Prostate gland (tissue), 2 donors: ENCODE measurements around the gene YBX1. TPM values are rescaled to one million over a fixed set of nuclear protein-coding genes. Genes with fewer than 3 reads are reported as not detected.
"Not testable (repeated sequence)": the region's sequence is repeated elsewhere in the genome, so short reads cannot be mapped to it uniquely, and the experiment has no call there.

ENCODE experiments used
- DNase-seq: peaks from one replicate; pipeline ENCODE4 v3.0.0-alpha.2; 2019; ENCODE audit warnings: low spot score
- H3K27ac ChIP-seq, 2 donors: fragments of 200-600 bp; sonication (generic); 2 replicates each; pipeline ENCODE4 v1.5.1; 2017 to 2019
- H3K27me3 ChIP-seq: fragments of 200-600 bp; sonication (generic); replicated peaks from 2 replicates; pipeline ENCODE4 v1.5.1; 2019; ENCODE audit not compliant: insufficient read depth
- H3K36me3 ChIP-seq, 2 donors: fragments of 200-600 bp; sonication (generic); 1 replicate in 1 of 2; 2 replicates in 1 of 2; pipeline versions ENCODE4 v1.5.1 to v1.8.1; 2017 to 2019
- H3K4me1 ChIP-seq: fragments of 200-600 bp; sonication (generic); replicated peaks from 2 replicates; pipeline ENCODE4 v1.5.1; 2019
- H3K4me3 ChIP-seq, 2 donors: fragments of 200-600 bp; sonication (generic); 2 replicates each; pipeline ENCODE4 v1.5.1; 2017 to 2019
- H3K9me3 ChIP-seq: fragments of 200-600 bp; sonication (generic); 2 replicates; pipeline ENCODE4 v1.5.1; 2017
- POLR2A ChIP-seq: fragments of 450-650 bp; IDR thresholded peaks from one replicate; pipeline ENCODE4 v1.6.1; 2016; ENCODE audit warnings: antibody characterized with exemption, mild to moderate bottlenecking
- POLR2AphosphoS5 ChIP-seq: sonication (generic); formaldehyde crosslinking; IDR thresholded peaks from one replicate; pipeline ENCODE4 v1.6.1; 2017; ENCODE audit warnings: antibody characterized with exemption
- WGBS: methylation state at CpG from one replicate; pipeline ENCODE4 v1.1.5; 2018; 5-methylcytosine and 5-hydroxymethylcytosine counted together
- intact Hi-C: fragments of 100-400 bp; cut with DNase I; formaldehyde crosslinking; loops from one replicate; pipeline ENCODE4 v1.14.2; 2022
- total RNA-seq, 2 donors: library from RNA; depleted of rRNA; stranded (reverse); fragments of >200 nt; gene quantifications; one replicate each; pipeline ENCODE4 v1.1.0, GENCODE V29; 2016
- TF ChIP-seq, protein P1 (sequence below), 4 experiments: fragments of 200-600 bp in 2 of 4; fragments of 450-650 bp in 2 of 4; sonication (generic) in 2 of 4; IDR thresholded peaks; 1 replicate in 3 of 4; 2 replicates in 1 of 4; pipeline ENCODE4 v1.5.1; 2016 to 2019; ENCODE audit warnings: antibody characterized with exemption in 4 of 4, mild to moderate bottlenecking in 2 of 4, moderate library complexity in 2 of 4

The YBX1 gene
- total RNA-seq, 2 donors from 2014 or later = 325 to 406 TPM

DNA sequence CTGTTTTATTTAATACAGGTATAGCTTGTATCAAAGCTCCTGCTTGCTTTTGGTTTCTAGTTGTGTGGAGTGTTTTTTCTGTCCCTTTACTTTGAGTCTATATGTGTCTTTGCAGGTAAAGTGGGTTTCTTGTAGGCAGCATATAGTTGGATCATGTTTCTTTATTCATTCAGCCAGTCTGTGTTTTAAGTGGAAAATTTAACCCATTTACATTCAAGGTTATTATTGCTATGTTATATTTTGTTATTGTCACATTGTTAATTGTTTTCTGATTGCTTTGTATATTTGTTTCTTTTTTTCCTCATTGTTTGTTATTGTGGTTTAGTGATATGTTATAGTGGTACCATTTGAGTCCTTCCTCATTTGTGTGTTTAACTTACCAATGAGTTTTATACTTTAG, 31.1 kb downstream of the YBX1 start:
- no peaks in the 10 kb centered on the region for H3K9me3 ChIP-seq
- no peak overlapping the region for H3K27ac ChIP-seq
- H3K4me1 ChIP-seq = no peaks in the 10 kb centered on the region
- H3K36me3 ChIP-seq = no peaks in the 10 kb centered on the region
- intact Hi-C loops = no loop called here
- TF ChIP-seq, protein P1, sequence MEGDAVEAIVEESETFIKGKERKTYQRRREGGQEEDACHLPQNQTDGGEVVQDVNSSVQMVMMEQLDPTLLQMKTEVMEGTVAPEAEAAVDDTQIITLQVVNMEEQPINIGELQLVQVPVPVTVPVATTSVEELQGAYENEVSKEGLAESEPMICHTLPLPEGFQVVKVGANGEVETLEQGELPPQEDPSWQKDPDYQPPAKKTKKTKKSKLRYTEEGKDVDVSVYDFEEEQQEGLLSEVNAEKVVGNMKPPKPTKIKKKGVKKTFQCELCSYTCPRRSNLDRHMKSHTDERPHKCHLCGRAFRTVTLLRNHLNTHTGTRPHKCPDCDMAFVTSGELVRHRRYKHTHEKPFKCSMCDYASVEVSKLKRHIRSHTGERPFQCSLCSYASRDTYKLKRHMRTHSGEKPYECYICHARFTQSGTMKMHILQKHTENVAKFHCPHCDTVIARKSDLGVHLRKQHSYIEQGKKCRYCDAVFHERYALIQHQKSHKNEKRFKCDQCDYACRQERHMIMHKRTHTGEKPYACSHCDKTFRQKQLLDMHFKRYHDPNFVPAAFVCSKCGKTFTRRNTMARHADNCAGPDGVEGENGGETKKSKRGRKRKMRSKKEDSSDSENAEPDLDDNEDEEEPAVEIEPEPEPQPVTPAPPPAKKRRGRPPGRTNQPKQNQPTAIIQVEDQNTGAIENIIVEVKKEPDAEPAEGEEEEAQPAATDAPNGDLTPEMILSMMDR (IDR thresholded peaks at IDR 0.05) = no peak
- no peak for TF ChIP-seq POLR2AphosphoS5
- TF ChIP-seq POLR2A = no peak
- DNase-seq = no peak
- no peaks in the 10 kb centered on the region for H3K27me3 ChIP-seq
- no peak overlapping the region for H3K4me3 ChIP-seq

DNA sequence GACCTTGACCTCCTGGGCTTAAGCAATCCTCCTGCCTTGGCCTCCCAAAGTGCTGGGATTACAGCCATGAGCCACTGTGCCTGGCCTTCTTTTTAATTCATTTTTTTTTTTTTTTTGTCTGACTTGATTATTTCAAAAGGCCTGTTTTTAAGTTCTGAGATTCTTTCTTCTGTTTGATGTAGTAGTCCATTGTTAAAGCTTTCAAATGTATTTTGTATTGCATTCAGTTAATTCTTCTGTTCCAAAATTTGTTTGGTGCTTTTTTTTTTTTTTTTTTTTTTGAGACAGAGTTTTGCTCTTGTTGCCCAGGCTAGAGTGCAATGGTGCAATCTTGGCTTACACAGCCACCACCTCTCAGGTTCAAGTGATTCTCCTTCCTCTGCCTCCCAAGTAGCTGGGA, 32.2 kb downstream of the YBX1 start:
- H3K36me3 ChIP-seq, DNase-seq, H3K27ac ChIP-seq, H3K4me3 ChIP-seq, H3K27me3 ChIP-seq, intact Hi-C loops, H3K4me1 ChIP-seq, H3K9me3 ChIP-seq: not testable (repeated sequence)

DNA sequence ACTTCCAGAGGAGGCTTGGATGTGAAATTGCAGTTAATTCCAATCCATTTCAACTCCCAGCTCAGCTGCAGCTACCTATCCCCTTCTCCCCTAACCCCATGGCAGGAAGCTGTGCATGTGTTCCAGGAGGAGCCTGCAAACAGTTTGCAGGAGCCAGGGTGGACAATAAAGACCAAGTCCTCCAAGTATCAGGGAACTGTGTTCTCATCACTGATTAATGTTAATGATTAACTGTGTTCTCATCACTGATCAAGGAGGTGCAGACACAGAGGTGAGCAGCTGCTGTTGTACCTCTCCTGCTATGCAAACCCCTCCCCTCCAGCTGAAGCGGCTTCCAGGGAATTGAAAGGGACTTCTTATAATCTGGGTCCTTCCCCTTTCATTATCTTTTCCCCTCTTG, 38.6 kb downstream of the YBX1 start:
- Histone ChIP-seq H3K4me3 (no peak overlapping the region), H3K36me3 (no peaks in the 10 kb centered on the region), H3K9me3 (no peaks in the 10 kb centered on the region), H3K27me3 (no peaks in the 10 kb centered on the region), H3K27ac (no peak overlapping the region), H3K4me1 (no peaks in the 10 kb centered on the region)
- DNase-seq = no peak
- WGBS = 80% methylated on average over 1 of the region's 1 CpG
- TF ChIP-seq POLR2AphosphoS5 = no peak
- intact Hi-C loops = no loop called here

DNA sequence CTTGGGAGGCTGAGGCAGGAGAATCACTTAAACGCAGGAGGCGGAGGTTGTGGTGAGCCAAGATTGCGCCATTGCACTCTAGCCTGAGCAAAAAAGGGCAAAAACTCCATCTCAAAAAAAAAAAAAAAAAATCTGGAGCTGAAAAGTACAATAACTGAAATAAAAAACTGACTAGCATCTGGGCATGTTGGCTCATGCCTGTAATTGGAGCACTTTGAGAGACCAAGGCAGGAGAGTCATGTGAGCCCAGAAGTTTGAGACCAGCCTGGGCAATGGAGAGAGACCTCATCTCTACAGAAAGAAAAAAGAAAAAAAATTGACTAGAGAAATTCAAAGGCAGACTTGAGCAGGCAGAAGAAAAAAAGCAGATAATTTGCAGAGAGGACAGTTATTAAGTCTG, 39.7 kb downstream of the YBX1 start:
- Histone ChIP-seq H3K36me3 (no peaks in the 10 kb centered on the region), H3K27ac (no peak overlapping the region), H3K4me3 (no peak overlapping the region), H3K27me3 (no peaks in the 10 kb centered on the region), H3K9me3 (no peaks in the 10 kb centered on the region), H3K4me1 (no peaks in the 10 kb centered on the region)
- WGBS = 91% methylated on average over 3 of the region's 3 CpGs
- intact Hi-C loops = no loop called here
- no peak for DNase-seq
- TF ChIP-seq POLR2A (no peak), POLR2AphosphoS5 (no peak)
- TF ChIP-seq, protein P1 (IDR thresholded peaks at IDR 0.05) = no peak

DNA sequence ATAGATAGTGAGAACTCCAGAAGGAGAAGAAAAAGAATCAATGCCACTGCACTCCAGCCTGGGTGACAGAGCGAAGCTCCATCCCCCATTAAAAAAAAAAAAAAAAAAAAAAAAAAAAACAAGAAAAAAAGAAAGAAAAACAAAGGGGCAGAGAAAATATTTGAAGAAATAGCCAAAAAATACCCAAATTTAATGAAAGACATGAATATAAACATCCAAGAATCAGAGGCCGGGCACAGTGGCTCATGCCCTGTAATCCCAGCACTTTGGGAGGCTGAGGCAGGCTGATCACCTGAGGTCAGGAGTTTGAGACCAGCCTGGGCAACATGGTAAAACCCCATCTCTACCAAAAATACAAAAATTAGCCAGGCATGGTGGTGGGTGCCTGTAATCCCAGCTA, 40.2 kb downstream of the YBX1 start:
- H3K36me3 ChIP-seq, H3K27me3 ChIP-seq, intact Hi-C loops, H3K4me3 ChIP-seq, H3K4me1 ChIP-seq, H3K27ac ChIP-seq, H3K9me3 ChIP-seq, DNase-seq: not testable (repeated sequence)
- WGBS = 94% methylated on average over 2 of the region's 2 CpGs

DNA sequence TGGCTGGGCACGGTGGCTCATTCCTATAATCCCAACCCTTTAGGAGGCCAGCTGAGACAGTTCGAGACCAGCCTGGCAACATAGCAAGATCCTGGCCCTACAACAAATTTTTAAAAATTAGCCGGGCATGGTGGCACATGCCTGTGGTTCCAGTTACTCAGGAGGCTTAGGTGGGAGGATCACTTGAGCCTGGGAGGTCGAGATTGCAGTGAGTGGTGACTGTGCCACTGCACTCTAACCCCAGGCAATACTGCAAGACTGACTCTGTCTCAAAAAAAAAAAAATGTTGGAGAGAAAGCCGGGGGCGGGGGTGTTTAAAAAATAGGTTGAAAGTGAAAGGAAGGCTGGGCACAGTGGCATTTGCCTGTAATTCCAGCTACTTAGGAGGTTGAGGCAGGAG, 41.3 kb downstream of the YBX1 start:
- no peak overlapping the region for H3K4me3 ChIP-seq
- no peaks in the 10 kb centered on the region for H3K27me3 ChIP-seq
- H3K4me1 ChIP-seq = no peaks in the 10 kb centered on the region
- H3K9me3 ChIP-seq = no peaks in the 10 kb centered on the region
- no peak for DNase-seq
- no peaks in the 10 kb centered on the region for H3K36me3 ChIP-seq
- no peak for TF ChIP-seq POLR2AphosphoS5
- TF ChIP-seq, protein P1 (IDR thresholded peaks at IDR 0.05) = no peak
- TF ChIP-seq POLR2A = no peak
- intact Hi-C loops = no loop called here
- no peak overlapping the region for H3K27ac ChIP-seq
- 59% methylated on average over 6 of the region's 6 CpGs for WGBS

DNA sequence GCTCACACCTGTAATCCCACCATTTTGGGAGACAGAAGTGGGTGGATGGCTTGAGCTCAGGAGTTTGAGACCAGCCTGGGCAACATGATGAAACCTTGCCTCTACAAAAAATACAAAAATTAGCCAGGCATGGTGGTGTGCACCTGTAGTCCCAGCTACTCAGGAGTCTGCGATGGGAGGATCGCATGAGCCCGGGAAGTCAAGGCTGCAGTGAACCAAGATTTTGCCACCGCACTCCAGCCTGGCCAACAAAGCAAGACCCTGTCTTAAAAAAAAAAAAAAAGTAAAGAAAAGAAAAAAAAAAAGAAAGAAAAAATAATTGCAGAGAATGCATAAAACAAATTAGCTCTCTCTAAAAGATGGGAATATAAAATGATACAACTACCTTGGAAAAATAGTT, 43.6 kb downstream of the YBX1 start:
- intact Hi-C loops, H3K4me1 ChIP-seq, DNase-seq, H3K4me3 ChIP-seq, H3K36me3 ChIP-seq, H3K27ac ChIP-seq, H3K27me3 ChIP-seq, H3K9me3 ChIP-seq: not testable (repeated sequence)
- 94% methylated on average over 4 of the region's 4 CpGs for whole genome bisulfite sequencing
